GM19463 (cell line): ENCODE measurements around the gene MLPH.
"Not testable (repeated sequence)": the region's sequence is repeated elsewhere in the genome, so short reads cannot be mapped to it uniquely, and the experiment has no call there.

ENCODE experiments used
- ATAC-seq: cut with Tn5 transposase; IDR thresholded peaks from one replicate; pipeline ENCODE4 v1.9.1; 2021; ENCODE audit warnings: mild to moderate bottlenecking, moderate library complexity; ENCODE audit not compliant: unreplicated experiment

Gene MLPH

GRCh38 chr2:237456200-237456843 is 30.7 kb upstream of the MLPH start:
- no peak for ATAC-seq

DNA sequence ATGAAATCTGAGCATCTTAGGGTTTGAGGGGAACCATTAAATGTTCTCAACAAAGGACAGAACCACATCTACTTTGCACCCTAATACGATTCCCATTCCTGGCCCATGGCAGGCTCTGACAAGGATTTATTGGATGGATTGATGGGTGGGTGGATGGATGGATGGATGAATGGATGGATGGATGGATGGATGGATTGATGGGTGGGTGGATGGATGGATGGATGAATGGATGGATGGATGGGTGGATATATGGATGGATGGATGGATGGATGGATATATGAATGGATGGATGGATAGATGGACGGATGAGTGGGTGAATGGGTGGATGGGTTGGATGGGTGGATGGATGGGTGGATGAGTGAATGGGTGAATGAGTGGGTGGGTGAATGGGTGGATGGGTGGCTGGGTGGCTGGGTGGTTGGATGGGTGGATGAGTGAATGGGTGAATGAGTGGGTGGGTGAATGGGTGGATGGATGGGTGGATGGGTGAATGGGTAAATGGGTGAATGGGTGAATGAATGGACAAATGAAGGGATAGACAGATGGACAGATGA is 29.6 kb upstream of the MLPH start:
- ATAC-seq = no peak

- ATAC-seq = no peak
These were observed 28.5 kb upstream of the MLPH start for GRCh38 chr2:237458519-237458918.

- ATAC-seq = no peak
These were observed 27.8 kb upstream of the MLPH start for GRCh38 chr2:237459226-237459625.

DNA sequence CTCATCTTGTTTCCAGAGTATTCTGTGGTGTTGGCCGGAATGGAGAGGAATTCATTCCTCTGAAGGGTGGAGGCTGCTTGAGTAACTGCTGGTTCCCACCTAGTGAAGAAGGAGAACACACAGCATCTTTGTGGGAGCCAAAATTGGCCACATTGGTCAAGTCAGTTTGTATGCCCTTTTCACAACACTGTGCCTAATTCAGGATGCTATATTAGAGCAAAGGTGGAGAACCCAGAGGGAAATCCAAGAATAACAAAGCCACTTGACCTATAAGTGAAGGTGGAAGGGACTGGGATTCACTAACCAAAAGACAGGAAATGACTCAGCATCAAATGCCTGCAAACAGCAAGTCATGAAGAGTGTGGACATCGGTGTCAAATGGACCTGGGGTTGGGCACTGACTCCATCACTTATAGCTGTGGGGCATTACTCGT is 27.3 kb upstream of the MLPH start:
- ATAC-seq = no peak

DNA sequence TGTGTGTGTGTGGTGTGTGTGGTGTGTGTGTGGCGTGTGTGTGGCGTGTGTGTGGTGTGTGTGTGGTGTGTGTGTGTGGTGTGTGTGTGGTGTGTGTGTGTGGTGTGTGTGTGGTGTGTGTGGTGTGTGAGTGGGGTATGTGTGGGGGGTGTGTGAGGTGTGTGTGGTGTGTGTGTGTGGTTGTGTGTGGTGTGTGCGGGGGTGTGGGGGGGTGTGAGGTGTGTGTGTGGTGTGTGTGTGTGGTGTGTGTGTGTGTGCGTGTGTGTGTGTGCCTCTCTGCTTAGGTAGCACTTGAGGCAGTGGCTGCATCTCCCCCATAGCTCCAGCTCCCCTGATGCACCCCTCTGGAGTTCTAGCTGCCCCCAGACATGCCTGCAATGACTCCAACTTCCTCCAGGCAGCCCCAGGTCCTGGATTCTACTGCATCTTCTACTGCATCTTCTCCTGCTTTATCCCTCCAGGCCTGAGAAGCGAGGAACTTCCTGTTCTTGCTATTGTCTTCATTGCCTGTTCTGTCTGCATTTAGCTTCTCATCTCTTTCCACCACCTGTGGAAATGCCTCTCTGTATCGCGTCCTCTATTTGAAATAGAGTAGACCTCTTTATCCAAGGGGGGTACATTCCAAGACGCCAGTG is 22.2 kb upstream of the MLPH start:
- no peak for ATAC-seq

DNA sequence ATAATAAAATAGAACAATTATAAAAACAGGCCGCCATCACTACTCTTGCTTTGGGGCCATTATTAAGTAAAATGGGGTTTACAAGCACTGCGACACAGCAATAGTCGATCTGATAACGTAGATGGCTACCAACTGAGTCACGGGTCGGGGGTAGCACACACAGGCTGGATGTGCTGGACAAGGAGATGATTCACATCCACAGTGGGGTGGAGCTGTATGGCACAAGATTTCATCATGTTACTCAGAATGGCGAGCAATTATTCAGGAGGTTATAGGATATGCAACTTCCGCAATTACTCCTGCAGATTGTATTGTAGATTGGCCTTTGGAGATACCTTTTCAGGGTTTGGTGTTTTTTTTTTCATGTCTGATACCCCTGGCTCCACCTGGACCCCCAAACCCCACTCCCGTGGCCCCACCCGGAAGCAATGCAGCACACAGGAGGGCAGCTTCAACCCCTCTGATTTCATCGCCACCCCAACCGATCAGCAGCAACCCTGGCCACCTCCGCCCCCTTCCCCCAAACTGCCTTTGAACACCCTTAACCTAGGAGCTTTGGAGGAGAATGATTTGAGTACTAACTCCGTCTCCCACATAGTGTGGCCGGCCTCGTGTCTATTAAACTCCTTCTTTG is 21.4 kb upstream of the MLPH start:
- no peak for ATAC-seq

- ATAC-seq = no peak
These were observed 20.8 kb upstream of the MLPH start for GRCh38 chr2:237466211-237466610.

DNA sequence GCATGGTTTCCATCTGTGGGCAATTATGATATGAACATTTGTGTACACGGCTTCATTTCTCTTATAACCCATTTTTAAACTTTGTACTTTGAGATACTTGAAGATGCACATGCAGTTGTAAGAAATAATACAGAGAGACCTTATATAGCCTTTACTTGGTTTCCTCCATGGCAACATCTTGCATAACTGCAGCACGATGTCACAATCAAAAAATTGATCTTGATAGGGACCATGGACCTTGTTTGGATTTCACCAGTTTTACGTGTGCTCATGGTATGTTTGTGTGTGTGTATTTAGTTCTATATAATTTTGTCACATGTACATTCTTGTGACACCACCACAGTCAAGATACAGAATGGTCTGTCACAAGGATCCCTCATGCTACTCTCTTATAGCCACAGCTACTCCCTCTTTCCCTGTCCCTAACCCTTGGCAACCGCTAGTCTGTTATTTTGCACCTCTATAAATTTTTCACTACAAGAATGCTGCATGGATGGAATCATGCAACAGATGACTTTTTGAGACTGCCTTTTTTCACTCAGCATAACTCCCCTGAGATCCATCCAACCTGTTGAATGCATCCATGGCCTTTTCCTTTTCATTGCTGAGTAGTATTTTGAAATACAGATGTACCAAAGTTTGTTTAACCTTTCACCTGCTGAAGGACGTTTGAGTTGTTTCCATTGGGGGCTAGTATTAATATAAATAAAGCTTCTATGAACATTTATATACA is 19.4 kb upstream of the MLPH start:
- no peak for ATAC-seq

- ATAC-seq = not testable (repeated sequence)
These were observed 17.6 kb upstream of the MLPH start for GRCh38 chr2:237469410-237469809.

DNA sequence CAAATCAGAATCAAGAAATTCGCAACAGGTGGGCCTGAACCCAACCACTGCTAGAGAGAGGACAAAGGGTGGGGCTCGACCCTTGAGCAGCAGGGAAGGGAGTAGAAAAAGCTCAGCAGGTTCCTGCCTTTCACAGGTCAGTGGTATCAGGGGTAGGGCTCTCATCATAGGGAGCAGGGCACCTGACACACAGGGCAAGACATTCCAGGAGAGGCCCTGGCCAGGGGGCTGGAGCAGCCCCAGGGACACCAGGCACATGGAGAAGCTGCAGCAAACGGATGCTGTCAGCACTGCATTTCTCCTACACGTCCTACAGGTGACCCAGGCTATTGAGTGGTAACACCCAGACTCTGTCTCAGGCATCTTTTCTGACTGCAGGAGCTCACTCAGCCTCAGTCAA is 17.2 kb upstream of the MLPH start:
- no peak for ATAC-seq

- ATAC-seq = no peak
These were observed 16.1 kb upstream of the MLPH start for GRCh38 chr2:237470914-237471313.

DNA sequence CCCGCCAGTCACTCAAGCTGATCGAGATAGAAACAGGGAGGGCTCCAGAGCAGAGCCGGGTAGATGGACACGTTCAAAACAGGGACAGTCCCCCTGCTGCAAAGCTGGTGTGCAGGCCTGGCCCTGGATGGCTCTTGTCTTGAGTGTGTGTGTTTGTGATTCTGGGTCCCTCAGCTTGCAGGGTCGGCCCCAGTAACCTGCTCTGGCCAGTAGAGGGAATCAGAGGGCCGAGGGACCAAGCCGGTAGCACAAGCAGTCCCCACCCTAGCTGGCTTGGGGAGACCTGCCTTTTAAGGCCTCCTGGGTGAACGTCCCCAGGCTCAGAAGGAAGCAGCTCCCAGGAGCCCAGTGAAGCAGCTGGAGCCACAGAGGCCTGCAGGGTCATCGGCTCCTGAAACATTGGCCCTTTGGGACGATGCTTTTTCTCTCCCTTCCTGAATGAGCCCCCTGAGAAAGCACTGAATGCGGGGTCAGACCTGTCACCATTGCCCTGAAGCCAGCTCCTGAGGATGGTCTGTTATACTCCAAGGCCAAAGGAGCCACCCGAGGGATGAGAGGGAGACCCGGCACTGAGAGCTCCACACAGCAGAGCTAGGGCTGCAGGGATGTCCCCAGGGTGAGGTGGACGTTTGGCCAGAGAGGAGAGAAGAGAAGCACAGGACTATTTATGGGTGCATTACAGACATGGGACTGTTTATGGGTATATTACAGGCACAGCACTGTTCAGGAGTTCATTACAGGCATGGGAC is 15.4 kb upstream of the MLPH start:
- ATAC-seq = no peak

DNA sequence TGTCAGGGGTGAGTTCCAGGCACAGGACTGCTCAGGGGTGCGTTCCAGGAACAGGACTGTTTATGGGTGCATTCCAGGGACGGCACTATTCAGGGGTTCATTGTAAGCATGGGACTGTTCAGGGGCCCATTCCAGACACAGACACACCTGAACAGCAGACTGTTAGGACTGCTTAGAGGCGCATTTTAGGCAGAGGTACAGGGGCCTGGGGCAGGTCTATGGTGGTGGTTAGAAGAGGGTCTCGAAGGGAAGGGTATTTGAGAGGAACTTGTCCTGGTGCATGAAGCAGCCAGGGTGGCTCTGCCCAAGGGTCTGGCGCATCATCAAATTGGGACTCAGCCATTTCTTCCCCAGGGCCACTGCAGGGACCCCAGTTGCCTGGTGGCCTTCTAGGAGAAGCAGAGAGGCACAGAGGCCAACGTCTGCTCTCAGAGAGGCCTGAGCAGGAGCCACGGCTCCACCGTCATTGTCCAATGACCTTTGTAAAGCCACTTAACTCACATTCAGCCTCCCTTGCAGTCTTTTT is 14.8 kb upstream of the MLPH start:
- ATAC-seq = no peak

GRCh38 chr2:237472909-237473877 is 13.9 kb upstream of the MLPH start:
- ATAC-seq = no peak

GRCh38 chr2:237473878-237474441 is 13.1 kb upstream of the MLPH start:
- no peak for ATAC-seq

DNA sequence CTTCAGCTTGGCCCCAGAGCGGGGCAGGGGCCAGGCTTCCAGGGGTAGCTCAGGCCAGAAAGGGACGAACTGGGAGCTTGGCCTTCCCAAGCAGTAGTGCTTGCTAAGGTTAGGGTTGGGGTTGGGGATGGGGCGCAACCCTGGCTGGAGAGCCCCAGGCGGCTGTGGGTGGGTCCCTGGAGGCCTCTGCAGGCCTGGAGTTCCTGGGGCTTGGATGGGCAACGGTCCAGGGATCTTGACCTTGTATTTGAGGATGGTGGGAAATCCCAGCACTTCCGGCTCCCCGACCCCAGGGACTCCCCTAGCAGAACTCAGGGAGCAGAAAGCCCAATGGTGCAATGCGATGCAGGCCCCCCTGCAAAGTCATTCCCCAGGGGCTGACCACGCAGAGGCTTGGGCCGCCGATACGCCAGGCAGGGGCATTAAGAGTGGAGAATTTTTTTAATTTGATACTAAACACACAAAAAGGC is 12.6 kb upstream of the MLPH start:
- no peak for ATAC-seq

GRCh38 chr2:237474931-237475703 is 11.9 kb upstream of the MLPH start:
- ATAC-seq = peak; percentile 87
